OCI-M2 (cell line): ENCODE results near the gene PLS1.

Experiments
- DNase-seq: peaks from one replicate; lab custom pipeline; 2025; ENCODE audit not compliant: unreplicated experiment; lab: John Stamatoyannopoulos, UW

The PLS1 gene

GRCh38 chr3:142754494-142754893 lies 158.3 kb downstream of the PLS1 start:
- no peak for DNase-seq
